GM10266 (cell line): ENCODE measurements around the gene PHACTR3.

Experiments used
- DNase-seq: peaks from one replicate; pipeline ENCODE4 v3.0.0; 2012; ENCODE audit errors: extremely low spot score
- TF ChIP-seq, protein P1 (sequence below): IDR thresholded peaks from 2 replicates; pipeline ENCODE4 v1.5.1; 2012; ENCODE audit warnings: mild to moderate bottlenecking, low read depth; ENCODE audit not compliant: control insufficient read depth, insufficient read depth; ENCODE audit errors: missing control alignments

Gene PHACTR3

DNA sequence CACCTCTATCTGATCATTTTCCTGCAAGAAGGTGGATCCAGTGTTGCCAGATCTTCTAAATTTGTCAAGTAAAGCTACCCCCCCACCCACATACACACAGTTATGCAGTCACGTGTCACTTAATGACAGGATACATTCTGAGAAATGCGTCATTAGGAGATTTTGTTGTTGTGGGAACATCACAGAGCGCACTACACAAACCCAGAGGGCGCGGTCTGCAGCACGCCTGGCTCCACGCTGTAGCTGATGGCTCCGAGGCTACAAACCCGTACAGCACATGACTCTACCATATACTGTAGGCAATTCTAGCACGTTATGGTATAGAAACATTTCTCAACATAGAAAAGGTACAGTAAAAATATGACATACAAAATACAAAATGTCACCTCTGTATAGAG, 202.2 kb downstream of the PHACTR3 start:
- TF ChIP-seq, protein P1, sequence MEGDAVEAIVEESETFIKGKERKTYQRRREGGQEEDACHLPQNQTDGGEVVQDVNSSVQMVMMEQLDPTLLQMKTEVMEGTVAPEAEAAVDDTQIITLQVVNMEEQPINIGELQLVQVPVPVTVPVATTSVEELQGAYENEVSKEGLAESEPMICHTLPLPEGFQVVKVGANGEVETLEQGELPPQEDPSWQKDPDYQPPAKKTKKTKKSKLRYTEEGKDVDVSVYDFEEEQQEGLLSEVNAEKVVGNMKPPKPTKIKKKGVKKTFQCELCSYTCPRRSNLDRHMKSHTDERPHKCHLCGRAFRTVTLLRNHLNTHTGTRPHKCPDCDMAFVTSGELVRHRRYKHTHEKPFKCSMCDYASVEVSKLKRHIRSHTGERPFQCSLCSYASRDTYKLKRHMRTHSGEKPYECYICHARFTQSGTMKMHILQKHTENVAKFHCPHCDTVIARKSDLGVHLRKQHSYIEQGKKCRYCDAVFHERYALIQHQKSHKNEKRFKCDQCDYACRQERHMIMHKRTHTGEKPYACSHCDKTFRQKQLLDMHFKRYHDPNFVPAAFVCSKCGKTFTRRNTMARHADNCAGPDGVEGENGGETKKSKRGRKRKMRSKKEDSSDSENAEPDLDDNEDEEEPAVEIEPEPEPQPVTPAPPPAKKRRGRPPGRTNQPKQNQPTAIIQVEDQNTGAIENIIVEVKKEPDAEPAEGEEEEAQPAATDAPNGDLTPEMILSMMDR: no peak
- no peak for DNase-seq

DNA sequence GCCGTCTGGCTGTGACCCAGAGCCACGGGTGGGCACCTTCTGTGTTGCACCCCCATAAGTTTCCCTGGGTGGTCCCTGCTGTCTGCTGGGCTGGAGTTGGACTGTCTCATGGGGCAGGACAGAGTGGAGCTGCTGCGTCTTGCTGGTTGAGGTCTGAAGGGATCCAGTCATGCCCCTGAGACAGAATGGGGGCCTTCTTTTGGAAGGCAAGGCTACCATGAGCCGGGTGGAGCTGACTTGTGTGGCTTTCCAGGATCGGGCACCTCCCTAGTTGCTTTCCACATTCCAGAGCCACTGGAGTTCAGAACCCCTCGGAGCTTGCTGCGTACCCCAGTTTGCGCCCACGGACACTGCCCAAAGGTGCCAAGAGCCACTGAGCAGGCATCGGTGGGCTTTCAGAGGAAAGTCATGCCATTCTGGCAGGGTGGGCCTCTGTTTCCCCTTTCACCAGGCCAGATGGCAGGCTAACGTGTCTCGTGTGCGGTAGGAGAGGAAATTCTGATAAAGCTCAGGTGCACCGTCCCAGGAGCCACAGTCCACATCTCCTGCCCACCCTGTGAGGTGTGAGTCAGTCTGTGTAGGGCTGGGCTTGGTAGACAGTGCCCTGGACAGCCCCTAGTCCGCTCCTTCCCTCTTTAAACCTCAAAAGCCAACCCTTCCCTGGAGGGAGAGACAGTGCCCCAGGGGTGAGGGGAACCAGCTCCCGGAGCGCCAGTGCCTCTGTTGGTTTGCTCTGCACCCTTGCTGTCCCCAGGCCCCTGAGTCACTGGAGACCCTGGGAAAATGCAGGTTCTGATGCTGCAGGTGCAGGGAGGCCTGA, 203.8 kb downstream of the PHACTR3 start:
- TF ChIP-seq, protein P1: no peak
- no peak for DNase-seq

DNA sequence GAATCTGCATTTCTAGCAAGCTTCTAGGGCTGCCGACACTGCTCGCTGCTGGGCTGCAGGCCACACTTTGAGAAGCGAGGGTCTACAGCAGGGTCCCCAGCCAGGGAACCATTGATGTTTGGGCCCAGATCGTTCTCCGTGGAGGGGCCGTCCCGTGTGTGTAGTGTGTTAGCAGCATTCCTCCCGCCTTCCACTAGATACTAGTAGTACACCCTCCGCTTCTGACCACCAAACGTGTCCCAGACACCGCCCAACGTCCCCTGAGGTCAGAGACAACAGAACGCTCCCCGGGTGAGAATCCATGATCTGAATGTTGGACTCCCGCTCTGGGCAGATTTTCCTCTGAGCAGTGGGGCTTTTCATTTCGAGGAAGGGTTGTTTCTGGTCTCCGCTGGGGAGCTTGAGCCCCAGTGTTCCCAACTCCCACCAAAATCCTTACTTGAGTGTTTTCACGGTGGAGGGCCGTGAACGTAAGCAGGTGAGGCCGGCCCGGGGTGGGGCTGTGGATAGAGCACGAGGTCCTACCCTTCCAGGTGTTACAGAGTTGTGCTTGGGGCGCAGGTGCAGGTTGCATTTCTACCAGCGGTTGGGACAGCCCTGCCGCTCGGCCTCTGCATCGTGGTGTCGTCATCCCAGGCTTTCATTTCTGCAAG, 204.5 kb downstream of the PHACTR3 start:
- DNase-seq: no peak
- TF ChIP-seq, protein P1: no peak

DNA sequence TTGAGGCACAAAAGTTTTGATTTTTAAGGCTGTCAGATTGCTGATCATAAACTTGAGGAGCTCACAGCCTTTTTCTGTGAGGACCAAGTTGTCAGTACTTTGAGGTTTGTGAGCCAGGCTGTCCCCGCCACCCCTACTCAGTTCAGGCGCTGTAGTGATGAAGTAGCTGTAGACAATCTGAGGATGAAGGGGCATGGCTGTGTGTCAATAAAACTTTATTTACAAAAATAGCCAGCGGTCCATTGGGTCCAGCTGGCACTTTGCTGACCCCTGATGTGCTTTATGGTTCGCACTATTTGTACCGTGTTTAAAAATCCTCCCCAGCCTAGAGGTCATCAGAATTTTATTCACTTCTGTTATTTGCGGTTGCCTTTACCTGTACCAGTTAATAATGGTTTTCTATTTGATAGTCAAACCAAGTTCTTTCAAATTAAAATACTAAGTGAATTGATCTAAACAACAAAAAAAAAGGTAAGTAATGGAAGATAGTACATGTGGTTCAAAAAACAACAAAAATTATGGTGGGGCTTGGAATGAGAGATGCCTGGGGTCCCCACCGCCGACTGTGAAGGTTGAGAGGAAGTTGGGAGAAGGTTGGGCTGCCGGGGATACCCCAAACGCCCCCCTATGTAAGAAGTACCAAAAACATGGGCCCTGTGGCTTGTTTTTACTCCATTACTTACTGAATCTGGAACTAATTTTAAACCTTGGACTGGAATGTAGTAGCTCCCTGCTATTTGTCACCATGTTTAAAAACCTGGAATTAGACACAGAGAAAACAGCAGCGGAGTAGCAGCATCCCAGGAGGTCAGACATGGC, 205.5 kb downstream of the PHACTR3 start:
- no peak for DNase-seq
- TF ChIP-seq, protein P1: no peak

DNA sequence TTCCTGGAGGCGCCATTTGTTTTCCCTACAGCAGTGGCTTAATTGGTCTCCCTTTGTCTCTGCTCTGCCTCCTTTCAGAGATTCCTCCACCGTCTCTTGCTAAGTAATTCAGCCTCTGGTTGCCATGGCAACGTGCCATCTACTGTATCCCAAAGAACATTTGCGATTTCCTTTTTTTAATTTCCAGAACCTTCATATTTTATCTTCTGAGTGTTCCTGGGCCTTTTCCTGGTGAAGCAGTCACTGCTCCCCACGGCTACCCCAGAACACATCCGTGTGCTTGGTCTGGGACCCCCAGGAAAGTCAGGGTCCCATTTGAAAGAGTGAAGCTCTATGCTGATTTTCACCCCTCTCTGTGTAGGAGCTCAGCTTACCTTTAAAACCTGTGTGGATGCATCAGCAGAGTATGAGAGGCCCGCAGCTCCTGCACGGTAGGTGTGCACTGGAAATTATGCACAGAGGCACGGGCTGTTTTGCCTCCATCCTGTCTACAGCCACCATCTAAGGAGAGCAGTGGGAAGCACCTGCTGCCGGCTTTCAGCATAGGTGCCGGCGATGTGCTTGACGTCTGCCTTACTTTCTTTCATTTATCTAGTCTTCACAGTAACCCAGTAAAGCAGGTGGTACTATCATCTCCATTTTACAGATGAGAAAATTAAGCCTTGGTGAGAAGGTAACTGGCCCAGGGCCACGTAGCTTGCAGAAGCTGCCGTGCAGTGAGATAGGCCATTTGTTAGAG, 206.3 kb downstream of the PHACTR3 start:
- TF ChIP-seq, protein P1: no peak
- DNase-seq: no peak

DNA sequence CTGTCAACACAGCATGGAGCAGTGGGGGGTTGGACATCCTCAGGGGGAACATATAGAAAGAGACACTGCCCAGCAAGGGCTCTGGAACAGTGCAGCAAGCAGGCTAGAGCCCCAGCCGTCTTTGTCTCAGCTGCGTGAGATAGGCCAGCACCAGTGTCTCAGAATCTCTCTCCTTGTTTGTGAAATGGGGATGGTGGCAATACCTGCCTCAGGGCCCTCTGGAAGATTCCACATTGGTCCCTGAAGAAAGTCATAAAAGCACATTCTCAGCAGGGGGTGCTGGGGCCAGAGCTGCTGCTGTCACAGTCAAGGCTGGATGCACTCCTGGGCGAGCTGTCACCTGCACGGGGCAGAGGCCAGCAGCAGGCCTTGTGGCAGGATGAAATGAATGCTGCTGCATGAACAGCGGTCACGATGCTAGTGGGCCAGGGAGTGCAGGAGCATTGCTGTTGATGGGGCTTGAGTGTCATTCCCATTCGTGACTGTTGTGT, 207.4 kb downstream of the PHACTR3 start:
- TF ChIP-seq, protein P1: no peak

More for the DNA sequence above, 207.4 kb downstream of the PHACTR3 start:
- no peak for DNase-seq
